H9 (cell line): Measurements from ENCODE around the gene PSMB7. TPM values are rescaled to one million over a fixed set of nuclear protein-coding genes. Genes with fewer than 3 reads are reported as not detected.
A peak's percentile ranks its signal among the peaks of the same experiment; 100 is the strongest.

Experiments
- DNase-seq: peaks from one replicate; pipeline ENCODE4 v3.0.0-alpha.2; 2017
- H2AFZ ChIP-seq: one replicate; pipeline ENCODE4 v1.6.1; 2013; ENCODE audit warnings: mild to moderate bottlenecking, low read length, control low read depth, moderate library complexity
- H2AK5ac ChIP-seq: 2 replicates; pipeline ENCODE4 v1.6.1; 2013; ENCODE audit warnings: low read length, control low read depth, mixed read lengths; ENCODE audit not compliant: insufficient read length
- H2BK120ac ChIP-seq: one replicate; pipeline ENCODE4 v1.6.1; 2013; ENCODE audit warnings: low read depth, mild to moderate bottlenecking, low read length, control low read depth, inconsistent platforms; ENCODE audit not compliant: poor library complexity, severe bottlenecking
- H2BK12ac ChIP-seq: 2 replicates; pipeline ENCODE4 v1.6.1; 2013; ENCODE audit warnings: low read length, control low read depth, mixed read lengths, low read depth; ENCODE audit not compliant: insufficient read length
- H2BK15ac ChIP-seq: 2 replicates; pipeline ENCODE4 v1.6.1; 2013; ENCODE audit warnings: low read depth, low read length, control low read depth
- H2BK20ac ChIP-seq: one replicate; pipeline ENCODE4 v1.6.1; 2013; ENCODE audit warnings: low read depth, mild to moderate bottlenecking, low read length, control low read depth, inconsistent platforms; ENCODE audit not compliant: poor library complexity, severe bottlenecking
- H2BK5ac ChIP-seq: 2 replicates; pipeline ENCODE4 v1.6.1; 2013; ENCODE audit warnings: low read length, control low read depth, mixed read lengths; ENCODE audit not compliant: insufficient read length
- H3K14ac ChIP-seq: 2 replicates; pipeline ENCODE4 v1.6.1; 2013; ENCODE audit warnings: low read length, control low read depth; ENCODE audit not compliant: insufficient read depth
- H3K18ac ChIP-seq: 2 replicates; pipeline ENCODE4 v1.6.1; 2013; ENCODE audit warnings: low read depth, mild to moderate bottlenecking, mixed read lengths, low read length, control low read depth; ENCODE audit not compliant: insufficient read length
- H3K23ac ChIP-seq: 2 replicates; pipeline ENCODE4 v1.6.1; 2013; ENCODE audit warnings: low read length, control low read depth, mixed read lengths, low read depth; ENCODE audit not compliant: insufficient read length
- H3K23me2 ChIP-seq: 2 replicates; pipeline ENCODE4 v1.6.1; 2013; ENCODE audit warnings: low read depth, mild to moderate bottlenecking, mixed read lengths, low read length, control low read depth; ENCODE audit not compliant: insufficient read length, poor library complexity, severe bottlenecking
- H3K27ac ChIP-seq: 2 replicates; pipeline ENCODE4 v1.5.1; 2013; ENCODE audit warnings: low read length, control low read depth, mixed read lengths, low read depth; ENCODE audit not compliant: insufficient read length
- H3K27me3 ChIP-seq: 2 replicates; pipeline ENCODE4 v1.6.1; 2013; ENCODE audit warnings: low read length, control low read depth, inconsistent platforms; ENCODE audit not compliant: insufficient read depth
- H3K4ac ChIP-seq: 2 replicates; pipeline ENCODE4 v1.6.1; 2013; ENCODE audit warnings: low read depth, mild to moderate bottlenecking, control low read depth, inconsistent platforms, low read length, moderate library complexity
- H3K4me1 ChIP-seq: 2 replicates; pipeline ENCODE4 v1.6.1; 2013; ENCODE audit warnings: low read length, control low read depth, inconsistent platforms; ENCODE audit not compliant: insufficient read depth
- H3K4me2 ChIP-seq: 2 replicates; pipeline ENCODE4 v1.6.1; 2013; ENCODE audit warnings: low read length, control low read depth, mixed read lengths; ENCODE audit not compliant: insufficient read length, insufficient read depth
- H3K56ac ChIP-seq: 2 replicates; pipeline ENCODE4 v1.6.1; 2013; ENCODE audit warnings: low read depth, mild to moderate bottlenecking, mixed read lengths, low read length, control low read depth; ENCODE audit not compliant: insufficient read length
- H3K79me1 ChIP-seq: 2 replicates; pipeline ENCODE4 v1.6.1; 2013; ENCODE audit warnings: low read depth, mild to moderate bottlenecking, moderate library complexity, low read length, control low read depth, inconsistent platforms; ENCODE audit not compliant: insufficient read depth, poor library complexity, severe bottlenecking
- H3K79me2 ChIP-seq: 2 replicates; pipeline ENCODE4 v1.6.1; 2013; ENCODE audit warnings: low read length, control low read depth, inconsistent platforms; ENCODE audit not compliant: insufficient read depth
- H3K9ac ChIP-seq: 2 replicates; pipeline ENCODE4 v1.6.1; 2013; ENCODE audit warnings: low read length, control low read depth, mixed read lengths; ENCODE audit not compliant: insufficient read length; ENCODE audit errors: extremely low read depth
- H3K9me3 ChIP-seq: one replicate; pipeline ENCODE4 v1.6.1; 2013; ENCODE audit warnings: low read depth, low read length, inconsistent platforms; ENCODE audit not compliant: control insufficient read depth
- H3T11ph ChIP-seq: one replicate; pipeline ENCODE4 v1.6.1; 2013; ENCODE audit warnings: mild to moderate bottlenecking, low read length, control low read depth, inconsistent platforms
- H4K20me1 ChIP-seq: one replicate; pipeline ENCODE4 v1.6.1; 2013; ENCODE audit not compliant: control insufficient read depth, insufficient read length, insufficient read depth
- H4K5ac ChIP-seq: 2 replicates; pipeline ENCODE4 v1.6.1; 2013; ENCODE audit warnings: low read depth, mild to moderate bottlenecking, mixed read lengths, low read length, control low read depth; ENCODE audit not compliant: insufficient read length
- H4K8ac ChIP-seq: replicated peaks from 2 replicates; pipeline ENCODE4 v1.6.1; 2013; ENCODE audit warnings: low read length, control low read depth, mixed read lengths, low read depth; ENCODE audit not compliant: insufficient read length
- H4K91ac ChIP-seq: 2 replicates; pipeline ENCODE4 v1.6.1; 2013; ENCODE audit warnings: low read depth, mild to moderate bottlenecking, moderate library complexity, mixed read lengths, low read length, control low read depth; ENCODE audit not compliant: insufficient read length
- H3K27ac Mint-ChIP-seq, 3 experiments: 2 replicates in 2 of 3; 3 replicates in 1 of 3; pipeline ENCODE4 v1.8.0; 2020 to 2021; ENCODE audit warnings: mixed read lengths in 3 of 3, mild to moderate bottlenecking in 1 of 3, moderate library complexity in 1 of 3
- H3K27me3 Mint-ChIP-seq: 2 replicates; pipeline ENCODE4 v1.8.0; 2021; ENCODE audit warnings: low read depth, mild to moderate bottlenecking, moderate library complexity, mixed read lengths
- H3K36me3 Mint-ChIP-seq, 3 experiments: 2 replicates in 2 of 3; 3 replicates in 1 of 3; pipeline ENCODE4 v1.8.0; 2020 to 2021; ENCODE audit warnings: low read depth in 3 of 3, mixed read lengths in 3 of 3; ENCODE audit not compliant: insufficient read depth in 1 of 3
- H3K4me1 Mint-ChIP-seq, 2 experiments: 2 replicates each; pipeline ENCODE4 v1.8.0; 2020; ENCODE audit warnings: mixed read lengths in 2 of 2
- H3K4me3 Mint-ChIP-seq, 2 experiments: 2 replicates in 1 of 2; 3 replicates in 1 of 2; pipeline ENCODE4 v1.8.0; 2020 to 2021; ENCODE audit warnings: mild to moderate bottlenecking in 2 of 2, mixed read lengths in 2 of 2, moderate library complexity in 1 of 2
- H3K9me3 Mint-ChIP-seq, 2 experiments: 2 replicates in 1 of 2; 3 replicates in 1 of 2; pipeline ENCODE4 v1.8.0; 2020; ENCODE audit warnings: mild to moderate bottlenecking in 2 of 2, mixed read lengths in 2 of 2, moderate library complexity in 1 of 2
- WGBS: extraction: QIAGEN DNeasy Blood & Tissue Kit; methylation state at CpG from one replicate; pipeline ENCODE4 v1.1.7; 2013; ENCODE audit warnings: missing lambda C conversion rate, low lambda C conversion rate, mixed read lengths; ENCODE audit not compliant: insufficient read length; ENCODE audit errors: extremely low coverage; 5-methylcytosine and 5-hydroxymethylcytosine counted together
- total RNA-seq: library from RNA; stranded (reverse); gene quantifications from 2 replicates; pipeline ENCODE4 v1.2.1, GENCODE V29; 2021
- TF ChIP-seq, protein P1 (sequence below): fragments of 200-600 bp; sonication (generic); conservative IDR thresholded peaks from 3 replicates; pipeline ENCODE4 v1.8.0; 2021; ENCODE audit warnings: antibody characterized with exemption, mild to moderate bottlenecking

PSMB7 gene
- total RNA-seq, 1 experiment from 2014 or later: 209 TPM

DNA sequence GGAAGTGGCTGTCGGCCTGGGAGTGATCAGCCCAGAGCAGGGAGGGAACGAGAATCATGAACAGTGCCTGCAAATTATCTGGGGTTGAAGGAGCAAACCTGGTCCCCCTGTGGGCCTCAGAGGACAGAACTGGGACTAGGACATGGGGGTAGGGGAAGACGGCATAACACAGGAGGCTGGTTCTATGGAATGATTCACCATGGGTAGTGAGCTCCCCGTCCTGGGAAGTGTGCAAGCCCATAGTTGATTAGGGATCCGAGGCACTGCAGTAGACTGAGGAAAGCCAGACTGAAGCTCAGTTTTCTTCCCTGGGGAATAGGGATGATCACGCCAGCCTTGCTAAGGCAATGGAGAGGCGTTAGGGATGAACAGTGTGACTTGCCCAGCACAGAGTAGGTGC, 40.6 kb upstream of the PSMB7 start:
- peaks cover 12% of the 10 kb centered on the region for H3K27me3 ChIP-seq
- Mint-ChIP-seq H3K4me1 (peaks cover 11 to 19% of the 10 kb centered on the region in 2 experiments), H3K27me3 (peaks cover 26% of the 10 kb centered on the region), H3K4me3 (peak overlapping the region in 1 of 2 experiments; percentile 7; a peak in 2 of 5 replicates), H3K27ac (peak overlapping the region in 1 of 3 experiments; percentile 77; a peak in 1 of 7 replicates), H3K36me3 (no peaks in the 10 kb centered on the region), H3K9me3 (no peaks in the 10 kb centered on the region)
- no peak overlapping the region for H2AFZ ChIP-seq
- H3T11ph ChIP-seq: no peak overlapping the region
- no peak overlapping the region for H2BK20ac ChIP-seq
- H3K4me2 ChIP-seq: no peak overlapping the region
- DNase-seq: no peak
- no peak overlapping the region for H3K23ac ChIP-seq
- TF ChIP-seq, protein P1, sequence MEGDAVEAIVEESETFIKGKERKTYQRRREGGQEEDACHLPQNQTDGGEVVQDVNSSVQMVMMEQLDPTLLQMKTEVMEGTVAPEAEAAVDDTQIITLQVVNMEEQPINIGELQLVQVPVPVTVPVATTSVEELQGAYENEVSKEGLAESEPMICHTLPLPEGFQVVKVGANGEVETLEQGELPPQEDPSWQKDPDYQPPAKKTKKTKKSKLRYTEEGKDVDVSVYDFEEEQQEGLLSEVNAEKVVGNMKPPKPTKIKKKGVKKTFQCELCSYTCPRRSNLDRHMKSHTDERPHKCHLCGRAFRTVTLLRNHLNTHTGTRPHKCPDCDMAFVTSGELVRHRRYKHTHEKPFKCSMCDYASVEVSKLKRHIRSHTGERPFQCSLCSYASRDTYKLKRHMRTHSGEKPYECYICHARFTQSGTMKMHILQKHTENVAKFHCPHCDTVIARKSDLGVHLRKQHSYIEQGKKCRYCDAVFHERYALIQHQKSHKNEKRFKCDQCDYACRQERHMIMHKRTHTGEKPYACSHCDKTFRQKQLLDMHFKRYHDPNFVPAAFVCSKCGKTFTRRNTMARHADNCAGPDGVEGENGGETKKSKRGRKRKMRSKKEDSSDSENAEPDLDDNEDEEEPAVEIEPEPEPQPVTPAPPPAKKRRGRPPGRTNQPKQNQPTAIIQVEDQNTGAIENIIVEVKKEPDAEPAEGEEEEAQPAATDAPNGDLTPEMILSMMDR: no peak
- no peak overlapping the region for H3K14ac ChIP-seq
- H4K20me1 ChIP-seq: peaks cover 2% of the 10 kb centered on the region
- no peaks in the 10 kb centered on the region for H3K79me1 ChIP-seq
- H3K56ac ChIP-seq: no peak overlapping the region
- no peak overlapping the region for H3K27ac ChIP-seq
- no peak overlapping the region for H4K5ac ChIP-seq
- no peaks in the 10 kb centered on the region for H3K79me2 ChIP-seq
- H2BK5ac ChIP-seq: no peak overlapping the region
- H2BK120ac ChIP-seq: no peak overlapping the region
- H2BK12ac ChIP-seq: no peak overlapping the region
- H3K23me2 ChIP-seq: peaks cover 3% of the 10 kb centered on the region
- no peak overlapping the region for H4K8ac ChIP-seq
- no peak overlapping the region for H2BK15ac ChIP-seq
- H3K9me3 ChIP-seq: no peaks in the 10 kb centered on the region
- H3K9ac ChIP-seq: no peak overlapping the region
- no peak overlapping the region for H3K4ac ChIP-seq
- WGBS: no CpG with 5 or more reads among the region's 7 CpGs
- H3K4me1 ChIP-seq: no peaks in the 10 kb centered on the region; the same call in 1 of the 2 replicates
- no peak overlapping the region for H2AK5ac ChIP-seq
- no peak overlapping the region for H3K18ac ChIP-seq
- H4K91ac ChIP-seq: no peak overlapping the region
